ENCODE data around the gene CHI3L2. TPM values are rescaled to one million over a fixed set of nuclear protein-coding genes. Genes with fewer than 3 reads are reported as not detected.

CHI3L2 gene
- total and polyA plus RNA-seq, 2 donors (not counting 1 experiment from before 2014, with no cell fraction given), result 9.2 to 31.5 TPM

DNA sequence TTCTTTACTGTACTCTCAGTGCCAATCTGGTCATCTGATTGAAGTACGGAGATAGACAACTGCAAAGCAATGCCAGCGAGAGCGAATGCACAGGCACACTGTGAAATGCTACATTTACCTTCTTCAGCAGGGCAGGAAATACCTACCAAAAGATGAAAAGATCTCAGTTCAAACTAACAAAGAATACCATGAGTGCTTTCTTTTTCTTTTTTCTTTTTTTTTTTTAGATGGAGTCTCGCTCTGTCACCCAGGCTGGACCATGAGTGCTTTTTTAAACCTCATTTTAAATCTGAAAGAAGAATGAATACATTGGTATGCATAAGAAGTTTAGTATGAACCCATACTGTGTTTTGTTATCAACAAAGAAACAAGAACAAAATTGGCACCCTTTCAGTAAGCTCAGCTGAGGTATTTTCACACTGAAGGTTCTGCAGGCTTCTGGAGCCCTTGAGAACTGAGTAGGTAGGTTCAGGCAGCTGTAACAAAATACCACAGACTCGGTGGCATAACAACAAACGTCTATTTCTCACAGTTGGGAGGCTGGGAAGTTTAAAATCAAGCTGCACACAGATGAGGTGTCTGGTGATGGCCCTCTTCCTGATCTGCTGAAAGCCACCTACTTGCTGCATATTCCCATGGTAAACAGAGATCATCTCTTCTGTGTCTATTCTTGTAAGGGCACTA lies 1.7 kb upstream of the CHI3L2 start:
- CTCF ChIA-PET, result interaction anchor here (0.9 to 3.0 kb wide), 9 partner anchors 11 to 543 kb away, joined by 3 to 17 read pairs (median 3); no protein-coding TSS in a partner anchor
- H2AFZ ChIP-seq (ENCODE audit: insufficient read depth, low read depth, low read length, poor library complexity, severe bottlenecking), result peak overlapping the region; percentile 49
- H4K20me1 ChIP-seq (ENCODE audit: control insufficient read depth, insufficient read depth, low read length, poor library complexity, severe bottlenecking), result no peaks in the 10 kb centered on the region
- H3K36me3 ChIP-seq (replicated peaks in 1 of 2; ENCODE audit: control extremely low read depth in 1 of 2, control insufficient read depth in 1 of 2, extremely low read depth in 1 of 2, insufficient read depth in 2 of 2, low read length in 1 of 2), result no peaks in the 10 kb centered on the region
- peaks cover 76 to 79% of the 10 kb centered on the region in 2 donors for H3K4me1 ChIP-seq (ENCODE audit: control insufficient read depth in 2 of 2, insufficient read depth in 2 of 2, low read length in 2 of 2)
- H3K27me3 ChIP-seq (replicated peaks in 1 of 4; ENCODE audit: control extremely low read depth in 1 of 4, control insufficient read depth in 3 of 4, insufficient read depth in 4 of 4, low read length in 3 of 4), result no peaks in the 10 kb centered on the region
- no peak overlapping the region for H3K9ac ChIP-seq (ENCODE audit: low read length)
- no peak for DNase-seq
- H3K4me2 ChIP-seq (replicated peaks; ENCODE audit: low read depth, low read length, poor library complexity, severe bottlenecking), result peak overlapping the region; percentile 28
- ATAC-seq (ENCODE audit: low read depth), result no peak
- Mint-ChIP-seq H3K27me3 (no peaks in the 10 kb centered on the region), H3K9me3 (ENCODE audit: insufficient read depth) (no peaks in the 10 kb centered on the region), H3K27ac (peak overlapping the region; percentile 89), H3K4me3 (peak overlapping the region; percentile 48), H3K4me1 (peaks cover 75% of the 10 kb centered on the region)
- POLR2A ChIA-PET, result no interaction called here
- intact Hi-C loops (cut with micrococcal nuclease), result loop anchor here (10.0 kb wide), 1 partner anchor 539 kb away; no protein-coding TSS in a partner anchor
- no peak overlapping the region for H3K4me3 ChIP-seq (ENCODE audit: control extremely low read depth in 1 of 5, extremely low read depth in 1 of 5, insufficient read depth in 1 of 5, low read depth in 2 of 5, low read length in 4 of 5)
- 97% methylated on average over 3 of the region's 6 CpGs for WGBS (ENCODE audit: insufficient coverage)
- H3K79me2 ChIP-seq (ENCODE audit: control insufficient read depth, insufficient read depth, low read length), result peaks cover 19% of the 10 kb centered on the region
- peaks cover 0 to 5% (median 4%) of the 10 kb centered on the region in 3 donors for H3K9me3 ChIP-seq (ENCODE audit: control extremely low read depth in 1 of 3, control insufficient read depth in 2 of 3, insufficient read depth in 1 of 3, low read length in 2 of 3)
- no peak for TF ChIP-seq EZH2 (IDR thresholded peaks at IDR 0.05; ENCODE audit: borderline replicate concordance, insufficient read depth, low read depth, low read length, poor library complexity, severe bottlenecking)
- no peak for TF ChIP-seq CTCF (IDR thresholded peaks at IDR 0.05)
- peak overlapping the region; percentile 15 to 71 for H3K27ac ChIP-seq (ENCODE audit: low read length in 2 of 2)

Data from B cell (primary cell).